ENCODE measurements around the gene ADGRL3.
"Not testable (repeated sequence)": the region's sequence is repeated elsewhere in the genome, so short reads cannot be mapped to it uniquely, and the experiment has no call there.

The ADGRL3 gene

GRCh38 chr4:61851126-61851525 lies 651.0 kb downstream of the ADGRL3 start:
- DNase-seq = no peak

- DNase-seq = not testable (repeated sequence)
Measured at GRCh38 chr4:61852105-61852504, 652.0 kb downstream of the ADGRL3 start.

- no peak for DNase-seq
Measured at GRCh38 chr4:61853041-61853440, 652.9 kb downstream of the ADGRL3 start.

GRCh38 chr4:61860376-61860775 lies 660.2 kb downstream of the ADGRL3 start:
- DNase-seq = no peak

- DNase-seq = no peak
Measured at GRCh38 chr4:61864286-61864685, 664.2 kb downstream of the ADGRL3 start.

- no peak for DNase-seq
Measured at GRCh38 chr4:61866378-61867030, 666.4 kb downstream of the ADGRL3 start.

- DNase-seq = no peak
Measured at GRCh38 chr4:61872983-61873382, 672.9 kb downstream of the ADGRL3 start.

- no peak for DNase-seq
Measured at GRCh38 chr4:61877266-61877665, 677.1 kb downstream of the ADGRL3 start.

- DNase-seq = no peak
Measured at GRCh38 chr4:61877893-61878292, 677.8 kb downstream of the ADGRL3 start.

GRCh38 chr4:61882381-61882780 lies 682.3 kb downstream of the ADGRL3 start:
- no peak for DNase-seq

- DNase-seq = no peak
Measured at GRCh38 chr4:61886131-61886530, 686.0 kb downstream of the ADGRL3 start.

GRCh38 chr4:61889117-61889516 lies 689.0 kb downstream of the ADGRL3 start:
- DNase-seq = no peak

GRCh38 chr4:61890321-61890720 lies 690.2 kb downstream of the ADGRL3 start:
- no peak for DNase-seq

GRCh38 chr4:61891953-61892352 lies 691.8 kb downstream of the ADGRL3 start:
- no peak for DNase-seq

GRCh38 chr4:61896634-61897033 lies 696.5 kb downstream of the ADGRL3 start:
- no peak for DNase-seq

GRCh38 chr4:61909031-61909430 lies 708.9 kb downstream of the ADGRL3 start:
- DNase-seq = no peak

GRCh38 chr4:61911313-61911756 lies 711.2 kb downstream of the ADGRL3 start:
- no peak for DNase-seq

- no peak for DNase-seq
Measured at GRCh38 chr4:61913619-61914018, 713.5 kb downstream of the ADGRL3 start.

GRCh38 chr4:61915501-61915900 lies 715.4 kb downstream of the ADGRL3 start:
- no peak for DNase-seq

- DNase-seq = no peak
Measured at GRCh38 chr4:61918507-61918906, 718.4 kb downstream of the ADGRL3 start.

- no peak for DNase-seq
Measured at GRCh38 chr4:61918987-61919386, 718.9 kb downstream of the ADGRL3 start.

GRCh38 chr4:61919561-61919960 lies 719.4 kb downstream of the ADGRL3 start:
- DNase-seq = no peak

- DNase-seq = no peak
Measured at GRCh38 chr4:61921920-61922319, 721.8 kb downstream of the ADGRL3 start.

GRCh38 chr4:61922766-61923165 lies 722.6 kb downstream of the ADGRL3 start:
- no peak for DNase-seq

- no peak for DNase-seq
Measured at GRCh38 chr4:61923179-61923578, 723.1 kb downstream of the ADGRL3 start.

All from CD4-positive, alpha-beta T cell treated with Interleukin-17A for 4 hours (primary cell).